Caki2 (cell line): ENCODE data around the gene ITGA2B. TPM values are rescaled to one million over a fixed set of nuclear protein-coding genes. Genes with fewer than 3 reads are reported as not detected.
A peak's percentile ranks its signal among the peaks of the same experiment; 100 is the strongest.
"Not testable (repeated sequence)": the region's sequence is repeated elsewhere in the genome, so short reads cannot be mapped to it uniquely, and the experiment has no call there.

Source experiments
- DNase-seq: peaks from one replicate; pipeline ENCODE4 v3.0.0-alpha.2; 2015; ENCODE audit warnings: low read depth
- in situ Hi-C: cut with HindIII; loops from 2 replicates; pipeline ENCODE4 v1.10.0; 2016; ENCODE audit warnings: low sequenced_read_pairs, low pct_unique_long_range_greater_than_20kb, mixed read lengths
- total RNA-seq: library from RNA; depleted of rRNA; stranded (reverse); fragments of >200 nt; shearing (Covaris generic); gene quantifications from 2 replicates; pipeline ENCODE4 v1.2.3, GENCODE V29; 2014; ENCODE audit warnings: low replicate concordance

Gene ITGA2B
- total RNA-seq, 1 experiment from 2014 or later: 3.3 TPM

- in situ Hi-C loops: no loop called here
- DNase-seq: no peak
These were observed 7.5 kb upstream of the ITGA2B start for GRCh38 chr17:44396946-44397345.

- in situ Hi-C loops: no loop called here
These were observed 5.4 kb upstream of the ITGA2B start for GRCh38 chr17:44394833-44395232.

GRCh38 chr17:44394112-44394511 is 4.7 kb upstream of the ITGA2B start:
- DNase-seq, in situ Hi-C loops: not testable (repeated sequence)

More at GRCh38 chr17:44394833-44395232, 5.4 kb upstream of the ITGA2B start:
- DNase-seq: no peak

GRCh38 chr17:44390250-44390870 is 911 bp upstream of the ITGA2B start:
- in situ Hi-C loops: no loop called here
- DNase-seq: no peak

GRCh38 chr17:44389723-44390202 is 314 bp upstream of the ITGA2B start:
- in situ Hi-C loops: no loop called here

GRCh38 chr17:44387804-44388203 is 1.6 kb downstream of the ITGA2B start:
- no peak for DNase-seq
- in situ Hi-C loops: no loop called here

More at GRCh38 chr17:44389723-44390202, 314 bp upstream of the ITGA2B start:
- no peak for DNase-seq

- in situ Hi-C loops: no loop called here
- no peak for DNase-seq
These were observed 3.3 kb downstream of the ITGA2B start for GRCh38 chr17:44386182-44386525.

GRCh38 chr17:44385287-44386181 is 3.9 kb downstream of the ITGA2B start:
- in situ Hi-C loops: no loop called here
- DNase-seq: peak; percentile 66

GRCh38 chr17:44384823-44385286 is 4.6 kb downstream of the ITGA2B start:
- no peak for DNase-seq
- in situ Hi-C loops: no loop called here

- in situ Hi-C loops: no loop called here
- no peak for DNase-seq
These were observed 5.1 kb downstream of the ITGA2B start for GRCh38 chr17:44384281-44384822.

GRCh38 chr17:44383861-44384260 is 5.6 kb downstream of the ITGA2B start:
- DNase-seq: no peak

GRCh38 chr17:44383363-44383762 is 6.1 kb downstream of the ITGA2B start:
- in situ Hi-C loops: no loop called here

More at GRCh38 chr17:44383861-44384260, 5.6 kb downstream of the ITGA2B start:
- in situ Hi-C loops: no loop called here

GRCh38 chr17:44382917-44383316 is 6.5 kb downstream of the ITGA2B start:
- DNase-seq: no peak
- in situ Hi-C loops: no loop called here

More at GRCh38 chr17:44383363-44383762, 6.1 kb downstream of the ITGA2B start:
- DNase-seq: no peak

- in situ Hi-C loops: no loop called here
- no peak for DNase-seq
These were observed 7.6 kb downstream of the ITGA2B start for GRCh38 chr17:44381810-44382305.

- in situ Hi-C loops: no loop called here
- DNase-seq: no peak
These were observed 8.7 kb downstream of the ITGA2B start for GRCh38 chr17:44380767-44381166.

- in situ Hi-C loops: no loop called here
These were observed 9.6 kb downstream of the ITGA2B start for GRCh38 chr17:44379887-44380286.

GRCh38 chr17:44378171-44378705 is 11.2 kb downstream of the ITGA2B start:
- DNase-seq: no peak
- in situ Hi-C loops: no loop called here

More at GRCh38 chr17:44379887-44380286, 9.6 kb downstream of the ITGA2B start:
- no peak for DNase-seq

GRCh38 chr17:44376779-44377178 is 12.7 kb downstream of the ITGA2B start:
- no peak for DNase-seq
- in situ Hi-C loops: no loop called here
